Lung microvascular endothelial cell (primary cell): ENCODE measurements around the gene HERC6. TPM values are rescaled to one million over a fixed set of nuclear protein-coding genes. Genes with fewer than 3 reads are reported as not detected.
"Not testable (repeated sequence)": the region's sequence is repeated elsewhere in the genome, so short reads cannot be mapped to it uniquely, and the experiment has no call there.

Experiments
- DNase-seq, 2 donors: peaks; one replicate each; pipeline versions ENCODE4 v3.0.0 to v3.0.0-alpha.2; 2010; ENCODE audit warnings: low read depth in 2 of 2
- total RNA-seq: library from RNA; depleted of rRNA; stranded (reverse); fragments of >200 nt; gene quantifications from 2 replicates; pipeline ENCODE4 v1.2.1, GENCODE V29; 2014

HERC6 gene
- total RNA-seq, 1 donor from 2014 or later, result 1.6 TPM

DNA sequence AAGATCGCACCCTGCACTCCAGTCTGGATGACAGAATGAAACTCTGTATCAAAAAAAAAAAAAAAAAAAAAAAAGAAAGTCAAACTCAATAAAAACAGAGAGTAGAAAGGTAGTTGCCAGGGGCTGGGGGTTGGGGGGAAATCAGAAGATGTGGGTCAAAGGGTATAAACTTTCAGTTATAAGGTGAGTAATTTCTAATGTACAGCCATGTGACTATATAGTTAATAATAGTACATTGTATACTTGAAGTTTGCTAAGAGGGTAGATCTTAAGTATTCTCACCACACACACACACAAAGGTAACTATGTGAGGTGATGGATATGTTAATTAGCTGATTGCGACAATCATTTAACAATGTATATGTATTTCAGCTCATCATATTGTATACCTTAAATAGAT, 11.5 kb downstream of the HERC6 start:
- DNase-seq, result no peak

DNA sequence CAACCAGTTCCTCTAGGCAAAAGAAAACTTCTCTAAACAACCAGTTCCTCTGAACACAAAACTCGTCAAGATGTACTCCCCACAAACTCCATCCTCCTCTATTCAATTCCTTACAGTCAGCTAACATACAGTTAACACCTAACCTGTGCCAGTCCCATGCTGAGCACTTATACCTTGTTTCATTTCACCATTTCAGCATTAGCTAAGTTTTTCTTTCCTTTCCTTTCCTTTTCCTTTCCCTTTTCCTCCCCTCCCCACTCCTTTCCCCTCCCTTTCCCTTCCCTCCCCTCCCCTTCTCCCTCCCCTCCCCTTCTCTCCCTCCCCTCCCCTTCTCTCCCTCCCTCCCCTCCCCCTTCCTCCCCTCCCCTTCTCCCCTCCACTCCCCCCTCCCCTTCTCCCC, 13.1 kb downstream of the HERC6 start:
- DNase-seq, result no peak

DNA sequence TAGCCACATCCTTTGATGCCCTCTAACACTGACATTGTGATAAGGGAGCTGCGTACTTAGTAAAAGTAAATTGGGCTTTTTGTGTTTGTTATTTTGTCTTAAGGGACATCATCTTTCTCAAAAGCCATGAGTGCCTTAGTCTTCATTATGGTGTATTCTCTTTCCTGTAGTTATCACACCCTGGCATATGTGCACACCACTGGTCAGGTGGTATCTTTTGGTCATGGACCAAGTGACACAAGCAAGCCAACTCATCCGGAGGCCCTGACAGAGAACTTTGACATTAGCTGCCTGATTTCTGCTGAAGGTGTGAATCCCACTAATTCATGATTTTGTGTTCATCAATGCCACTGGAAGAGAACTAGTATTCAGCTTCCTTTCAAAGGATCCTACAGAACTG, 18.0 kb downstream of the HERC6 start:
- DNase-seq, result no peak

DNA sequence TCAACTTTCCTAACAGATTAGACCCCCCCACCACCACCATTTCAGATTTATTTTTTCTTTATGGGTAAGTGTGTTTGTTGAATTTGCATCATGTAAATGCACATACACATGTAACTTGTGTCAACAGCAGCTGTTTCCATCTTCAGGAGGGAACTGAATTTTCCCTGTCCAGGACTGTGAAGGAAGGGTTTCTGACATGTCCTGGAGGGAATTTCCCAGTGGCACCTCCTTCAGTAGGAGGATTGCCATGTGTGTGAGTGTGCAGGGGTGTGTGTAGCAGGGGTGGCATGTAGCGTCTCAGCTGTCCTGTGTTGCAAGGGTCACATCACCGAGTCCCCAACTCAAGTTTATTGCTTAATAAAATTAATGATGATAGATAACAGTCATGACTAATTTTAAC, 19.7 kb downstream of the HERC6 start:
- DNase-seq, result no peak

DNA sequence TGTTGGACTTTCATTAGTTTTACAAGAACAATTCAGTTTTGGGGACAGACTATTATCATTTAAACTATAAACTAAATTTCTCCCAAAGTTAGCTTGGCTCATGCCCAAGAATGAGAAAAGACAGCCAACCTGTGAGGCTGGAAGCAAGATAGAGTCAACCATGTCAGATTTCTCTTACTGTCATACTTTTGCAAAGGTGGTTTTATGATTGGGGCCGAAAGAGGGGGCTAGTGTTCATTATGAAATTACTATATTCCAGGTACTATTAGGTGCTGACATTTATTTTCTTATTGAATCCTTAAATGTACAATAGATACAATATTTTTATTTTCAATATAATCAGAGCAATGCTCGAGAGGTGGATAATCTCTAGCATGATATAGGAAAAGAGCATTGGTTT, 30.6 kb downstream of the HERC6 start:
- DNase-seq, result no peak

DNA sequence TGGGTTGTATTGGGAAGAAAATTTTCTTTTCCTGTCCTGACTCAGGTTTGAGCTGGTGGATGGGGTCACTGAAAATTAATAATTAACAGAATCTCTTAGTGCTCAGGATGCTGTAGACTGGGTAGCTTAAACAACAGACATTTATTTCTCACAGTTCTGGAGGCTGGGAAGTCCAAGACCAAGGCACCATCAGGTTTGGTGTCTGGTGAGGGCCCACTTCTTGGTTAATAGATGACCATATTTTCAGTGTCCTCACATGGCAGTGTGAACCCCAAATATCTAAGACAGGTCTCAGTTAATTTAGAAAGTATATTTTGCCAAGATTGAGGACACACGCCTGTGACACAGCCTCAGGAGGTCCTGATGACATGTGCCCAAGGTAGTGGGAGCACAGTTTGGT, 31.1 kb downstream of the HERC6 start:
- no peak for DNase-seq

DNA sequence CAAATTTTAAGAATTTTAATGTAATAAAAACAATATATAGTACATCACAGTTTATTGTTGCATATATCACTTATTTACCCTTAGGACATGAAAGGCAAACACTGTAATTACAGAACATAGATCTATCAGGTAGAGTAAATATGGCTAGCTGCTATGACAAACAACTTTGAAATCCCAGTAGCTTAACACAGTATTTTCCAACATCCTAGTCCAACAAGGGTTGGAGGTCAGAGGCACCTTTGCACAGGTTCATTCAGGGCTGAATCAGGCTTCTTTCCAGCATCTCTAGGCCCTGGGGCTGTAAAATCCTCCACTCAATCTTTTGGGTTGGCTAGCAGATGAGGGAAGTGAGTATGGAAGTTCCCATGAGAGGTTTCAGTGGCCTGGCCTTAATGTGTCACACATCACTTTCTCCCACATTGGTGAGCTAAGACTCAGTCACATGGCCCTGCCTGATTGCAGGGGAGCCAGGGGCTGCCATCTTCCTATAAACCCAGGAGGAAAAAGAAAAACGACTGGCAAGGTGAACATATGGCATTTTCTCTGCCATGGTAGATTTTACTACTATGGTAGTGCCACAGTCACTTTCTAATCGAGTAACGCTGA, 32.9 kb downstream of the HERC6 start:
- DNase-seq, result no peak

DNA sequence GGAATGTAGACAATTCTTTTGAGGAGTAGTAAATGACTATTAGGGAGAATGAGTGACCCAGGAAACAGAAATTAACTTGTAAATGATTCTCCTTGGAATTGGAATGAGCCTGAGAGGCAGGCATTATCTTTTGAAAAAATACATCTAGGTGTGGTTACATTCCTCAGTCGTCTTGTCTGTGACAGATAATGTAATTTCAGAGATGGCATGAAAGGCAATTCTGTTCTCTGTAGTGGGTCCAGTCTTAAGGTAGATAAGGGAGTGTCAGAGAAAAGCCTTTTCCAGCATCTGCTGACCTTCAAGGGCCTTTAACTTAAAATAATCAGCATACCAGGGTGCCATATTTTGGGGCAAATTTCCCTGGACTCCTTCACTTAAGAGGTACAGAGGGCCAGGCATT, 35.1 kb downstream of the HERC6 start:
- DNase-seq, result no peak

DNA sequence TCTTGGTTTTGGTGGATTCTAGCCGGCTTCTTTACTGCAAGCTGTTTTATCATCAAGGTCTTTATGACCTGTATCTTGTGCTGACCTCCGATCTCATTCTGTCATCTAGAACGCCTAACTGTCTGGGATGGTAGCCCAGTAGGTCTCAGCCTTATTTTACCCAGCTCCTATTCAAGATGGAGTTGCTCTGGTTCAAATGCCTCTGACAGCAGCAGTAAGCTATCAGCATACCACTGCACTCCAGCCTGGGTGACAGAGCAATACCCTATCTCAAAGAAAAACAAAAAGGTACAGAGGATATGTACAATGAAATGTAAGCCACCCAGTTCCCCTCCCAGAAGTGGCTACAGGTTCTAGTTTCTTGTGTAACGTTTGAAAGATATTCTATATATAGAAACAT, 36.1 kb downstream of the HERC6 start:
- DNase-seq, result no peak

DNA sequence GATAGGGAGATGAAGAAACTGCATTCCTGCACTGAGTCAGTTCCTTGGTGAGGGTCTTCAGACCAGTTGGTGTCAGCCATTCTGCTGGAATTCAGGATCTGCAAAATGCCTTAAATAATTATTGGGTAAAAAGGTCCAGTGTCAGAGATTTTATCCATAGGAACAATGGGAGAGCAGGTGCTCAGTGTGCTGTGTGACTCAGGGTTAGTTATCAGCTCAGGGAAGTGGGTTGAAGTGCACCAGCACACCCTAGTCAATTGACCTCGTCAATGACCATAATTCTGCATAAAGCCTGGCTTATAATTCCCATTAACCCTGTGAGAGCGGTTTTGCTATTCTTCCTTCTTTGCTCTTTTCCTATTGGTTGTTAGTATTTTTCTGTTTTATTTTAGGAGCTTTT, 37.3 kb downstream of the HERC6 start:
- no peak for DNase-seq

DNA sequence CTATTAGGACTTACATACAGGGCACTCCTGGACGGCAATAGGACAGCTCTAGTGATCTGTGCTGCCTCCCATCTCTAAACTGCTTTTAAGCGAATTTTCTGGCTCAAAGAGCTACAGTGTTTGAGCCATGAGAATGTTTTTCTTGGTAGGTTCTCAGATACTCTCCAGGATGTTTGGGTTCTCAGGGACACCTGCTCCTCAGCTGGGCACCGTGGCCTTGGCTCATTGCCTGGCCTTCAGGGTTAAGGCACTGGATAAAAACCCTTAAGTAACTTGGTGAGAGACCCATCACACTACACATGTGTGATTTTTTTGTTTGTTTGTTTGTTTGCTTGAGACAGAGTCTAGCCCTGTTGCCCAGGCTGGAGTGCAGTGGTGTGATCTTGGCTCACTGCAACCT, 39.8 kb downstream of the HERC6 start:
- no peak for DNase-seq

DNA sequence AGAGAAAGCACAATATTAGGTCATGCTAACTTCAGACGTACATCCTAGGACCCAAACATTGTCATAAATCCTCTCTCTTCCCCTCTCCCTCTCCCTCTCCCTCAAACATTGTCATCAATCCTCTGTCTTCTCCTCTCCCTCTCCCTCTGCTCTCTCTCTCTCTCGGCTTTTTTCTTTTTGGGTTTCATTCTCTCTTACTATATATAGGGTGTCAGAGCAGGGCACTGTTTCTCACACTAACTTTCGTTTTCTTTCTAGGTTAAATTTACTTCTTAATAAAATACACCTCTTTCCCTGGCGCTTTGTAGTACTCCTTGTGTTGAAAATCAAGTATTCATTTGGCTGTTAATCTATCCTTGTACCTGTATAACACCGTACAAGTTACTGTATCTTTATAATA, 41.2 kb downstream of the HERC6 start:
- DNase-seq, result no peak

DNA sequence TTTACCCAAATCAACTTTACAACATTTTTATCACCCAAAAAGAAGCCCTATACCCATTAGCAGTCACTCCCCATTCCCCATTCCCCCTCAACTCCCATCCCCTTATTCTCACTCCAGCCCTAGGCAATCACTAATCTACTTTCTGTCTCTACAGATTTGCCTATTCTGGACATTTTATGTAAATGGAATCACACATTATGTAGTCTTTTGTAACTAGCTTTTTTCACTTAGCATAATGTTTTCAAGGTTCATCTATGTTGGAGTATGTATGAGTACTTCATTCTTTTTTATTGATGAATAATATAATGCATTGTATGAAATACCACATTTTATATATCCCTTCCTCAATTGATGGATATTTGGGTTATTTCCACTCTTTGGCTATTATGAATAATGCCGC, 42.2 kb downstream of the HERC6 start:
- no peak for DNase-seq

DNA sequence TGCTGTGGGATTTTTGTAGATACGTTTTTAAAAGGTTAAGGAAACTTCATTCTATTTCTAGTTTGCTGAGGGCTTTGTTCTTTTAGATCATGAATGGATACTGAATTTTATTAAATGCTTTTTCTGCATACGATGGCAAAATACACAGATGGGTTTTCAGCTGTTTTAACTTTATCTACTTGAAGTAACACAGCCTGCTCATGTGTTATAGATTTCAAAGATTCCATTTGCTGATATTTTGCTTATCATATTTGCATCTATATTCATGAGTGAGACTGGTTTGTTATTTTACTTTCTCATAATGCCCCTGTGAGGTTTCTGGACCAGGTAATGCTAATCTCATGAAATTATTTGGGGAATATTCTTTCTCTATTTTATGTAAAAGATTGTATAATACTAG, 43.8 kb downstream of the HERC6 start:
- DNase-seq, result no peak

DNA sequence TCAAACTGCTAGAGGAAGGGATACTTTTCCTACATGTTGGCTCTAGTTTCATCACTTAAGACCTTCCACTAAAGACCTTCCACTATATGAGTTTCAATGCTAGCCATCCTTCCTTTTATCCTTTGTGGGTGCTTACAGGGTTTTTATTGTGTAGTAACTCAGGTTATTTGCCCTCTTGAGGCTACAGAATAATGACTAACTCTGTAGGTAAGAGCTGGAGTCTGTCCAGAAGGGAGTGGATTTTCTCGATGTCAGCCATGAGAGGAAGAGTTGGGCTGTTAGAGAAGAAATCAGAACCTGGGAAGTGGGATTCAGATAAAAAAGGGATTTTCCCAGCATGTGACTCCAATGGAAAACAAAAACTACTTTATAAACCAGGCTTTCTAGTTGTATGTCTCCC, 50.7 kb downstream of the HERC6 start:
- no peak for DNase-seq

DNA sequence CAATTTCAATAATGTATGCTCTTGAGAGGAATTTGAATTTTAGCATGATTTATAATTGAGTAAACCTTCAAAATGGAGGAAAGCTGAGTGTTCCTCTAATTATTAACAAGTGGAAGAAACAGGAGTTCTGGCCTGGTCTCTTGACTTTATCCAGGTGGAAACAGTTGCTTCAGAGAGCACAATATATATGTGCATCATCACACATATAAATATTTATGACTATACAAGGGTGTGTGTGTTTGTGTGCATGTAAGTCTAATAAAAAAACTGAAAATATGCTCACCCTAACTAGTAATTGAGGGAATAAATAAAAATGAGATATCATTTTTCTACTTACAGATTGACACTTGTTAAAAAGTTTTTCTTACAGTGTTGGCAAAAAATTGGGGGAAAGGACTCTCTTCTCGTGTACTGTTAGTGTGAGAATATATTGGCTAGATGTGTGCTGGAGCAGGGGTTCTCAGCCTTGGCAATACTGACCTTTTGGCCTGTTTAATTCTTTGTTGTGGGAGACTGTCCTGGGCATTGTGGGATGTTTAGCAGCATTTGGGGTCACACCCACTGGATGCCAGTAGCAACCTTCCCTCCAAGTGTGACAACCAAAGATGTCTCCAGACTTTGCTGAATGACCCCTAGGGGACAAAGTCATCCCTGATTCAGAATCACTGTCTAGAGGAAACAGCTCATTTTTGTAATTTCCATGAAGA, 57.5 kb downstream of the HERC6 start:
- no peak for DNase-seq

DNA sequence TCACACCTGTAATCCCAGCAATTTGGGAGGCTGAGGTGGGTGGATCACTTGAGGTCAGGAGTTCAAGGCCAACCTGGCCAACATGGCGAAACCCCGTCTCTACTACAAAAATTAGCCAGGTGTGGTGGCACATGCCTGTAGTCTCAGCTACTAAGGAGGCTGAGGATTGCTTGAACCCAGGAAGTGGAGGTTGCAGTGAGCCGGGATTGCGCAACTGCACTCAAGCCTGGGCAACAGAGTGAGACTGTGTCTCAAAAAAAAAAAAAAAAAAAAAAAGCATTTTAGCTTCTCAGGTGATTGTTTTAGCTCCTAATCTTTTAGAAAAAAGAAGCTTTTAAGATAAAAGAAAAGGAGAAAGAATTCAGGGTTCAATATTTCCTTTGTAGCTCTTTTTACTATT, 59.2 kb downstream of the HERC6 start:
- not testable (repeated sequence) for DNase-seq

DNA sequence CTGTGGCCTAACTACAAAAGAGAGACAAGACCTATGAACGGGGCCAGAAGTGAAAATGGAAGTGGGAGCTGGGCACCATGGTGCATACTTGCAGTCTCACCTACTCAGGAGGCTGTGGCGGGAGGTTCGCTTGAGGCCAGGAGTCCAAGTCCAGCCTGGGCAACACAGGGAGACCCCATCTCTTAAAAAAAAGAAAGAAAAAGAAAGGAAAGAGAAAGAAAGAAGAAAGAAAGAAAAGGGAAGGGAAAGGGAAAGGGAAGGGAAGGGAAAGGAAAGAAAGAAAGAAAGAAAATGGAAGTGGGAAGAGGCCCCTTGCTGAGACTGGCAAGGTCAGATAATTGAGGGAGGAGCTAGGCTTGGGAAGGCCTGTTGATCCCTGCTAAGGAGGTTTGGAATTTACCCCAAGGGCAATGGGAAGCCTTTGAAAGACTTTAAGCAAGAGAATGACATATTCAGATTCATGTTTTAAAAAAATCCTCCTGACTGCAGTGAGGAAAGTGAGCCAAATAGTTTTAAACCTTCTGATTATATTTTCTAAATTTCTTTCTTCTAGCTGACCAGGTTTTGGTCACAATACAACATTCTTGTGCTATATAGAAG, 60.6 kb downstream of the HERC6 start:
- DNase-seq, result no peak

DNA sequence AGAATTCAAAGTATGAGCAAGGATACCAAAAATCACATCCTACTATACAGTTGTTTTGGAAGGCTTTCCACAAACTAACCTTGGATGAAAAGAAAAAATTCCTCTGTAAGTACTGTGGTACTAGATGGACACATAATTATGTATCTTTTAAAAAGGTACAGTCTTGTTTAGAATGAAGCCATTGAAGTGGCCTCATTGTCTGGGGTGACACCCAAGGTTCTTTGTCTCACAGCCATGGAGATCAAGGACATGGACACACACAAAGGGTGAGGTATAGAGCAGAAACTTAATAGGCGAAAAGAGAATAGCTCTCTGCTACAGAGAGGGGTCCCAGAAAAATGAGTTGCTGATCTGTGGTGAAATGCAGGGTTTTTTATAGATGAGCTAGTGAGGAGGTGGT, 61.5 kb downstream of the HERC6 start:
- no peak for DNase-seq

DNA sequence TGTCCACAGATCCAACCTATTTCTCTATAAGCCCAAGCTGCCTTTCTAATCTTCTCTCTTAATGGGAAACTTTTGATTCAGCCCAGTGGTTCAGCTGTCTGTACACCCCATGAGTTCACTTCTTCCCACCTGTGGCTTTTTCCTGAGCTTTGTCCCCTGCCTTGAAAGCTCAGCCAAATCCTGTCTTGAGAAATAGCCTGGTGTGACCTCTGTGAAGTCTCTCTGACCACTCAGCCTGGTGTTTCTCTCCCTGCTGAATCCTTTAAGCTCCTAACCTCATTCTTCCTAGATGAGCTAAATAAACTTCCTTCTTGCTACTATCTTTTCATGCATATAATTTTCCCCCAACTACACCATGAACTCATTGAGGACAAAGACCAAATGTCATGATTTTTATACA, 63.0 kb downstream of the HERC6 start:
- DNase-seq, result no peak

DNA sequence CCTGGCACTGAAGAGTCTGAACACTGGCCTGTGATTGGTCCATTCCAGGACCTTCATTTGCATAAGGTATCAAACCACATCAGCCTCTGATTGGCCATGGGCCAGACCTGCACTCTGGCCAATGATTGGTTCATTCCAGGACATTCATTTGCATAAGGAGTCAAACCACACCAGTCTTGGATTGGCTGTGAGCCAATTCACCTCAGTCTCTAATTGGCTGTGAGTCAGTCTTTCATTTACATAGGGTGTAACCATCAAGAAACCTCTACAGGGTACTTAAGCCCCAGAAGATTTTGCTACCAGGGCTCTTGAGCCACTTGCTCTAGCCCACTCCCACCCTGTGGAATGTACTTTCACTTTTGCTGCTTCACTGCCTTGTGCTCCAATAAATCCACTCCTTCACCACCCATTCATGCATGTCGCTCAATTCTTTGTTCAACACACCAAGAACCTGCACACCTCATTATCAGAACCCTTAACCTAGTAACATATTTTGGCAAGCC, 64.1 kb downstream of the HERC6 start:
- no peak for DNase-seq

DNA sequence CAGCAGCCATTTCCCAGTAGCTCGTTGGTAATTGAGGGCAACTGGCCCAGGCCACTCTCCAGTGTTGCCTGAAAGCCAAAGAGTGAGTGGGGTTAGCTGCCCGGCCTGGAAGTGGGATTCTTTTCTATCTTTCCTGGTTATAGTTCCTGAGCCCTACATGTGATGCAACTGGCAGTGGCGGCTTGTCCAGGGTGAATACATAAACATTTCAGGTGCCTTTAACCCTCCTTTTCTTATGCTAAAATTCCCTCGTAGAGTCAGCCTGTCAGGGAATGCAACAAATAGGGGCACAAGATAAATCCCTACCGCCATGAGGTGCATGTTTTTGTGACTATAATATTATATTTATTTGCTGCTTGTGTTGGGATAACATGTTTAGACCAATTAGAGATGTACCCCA, 64.8 kb downstream of the HERC6 start:
- DNase-seq, result no peak

DNA sequence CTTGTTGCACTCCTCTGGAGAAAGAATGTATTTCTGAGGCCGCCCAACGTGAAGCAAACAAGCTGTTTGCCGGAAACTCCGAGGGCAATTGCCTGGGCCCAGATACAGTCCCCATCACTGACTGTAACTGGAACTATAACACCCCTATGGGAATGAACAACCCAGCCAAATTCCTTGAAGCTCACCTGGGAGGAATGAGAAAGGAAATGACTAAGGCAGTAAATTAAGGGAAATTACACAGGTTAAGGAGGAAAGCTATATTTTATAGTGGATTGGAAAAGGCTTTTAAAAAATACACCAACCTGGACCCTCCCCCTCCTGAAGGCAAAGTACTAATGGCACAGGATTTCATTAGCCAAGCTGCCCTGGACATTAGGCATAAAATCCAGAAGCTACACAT, 66.6 kb downstream of the HERC6 start:
- no peak for DNase-seq
